ENCODE data around the gene ATCAY.

Gene ATCAY

GRCh38 chr19:3970808-3971598 is 90.5 kb downstream of the ATCAY start, which contains the start of gene DAPK3:
Gene DAPK3, minus strand, starts transcription at chr19:3971099. Its CDS starts 1,364 bp downstream, at chr19:3969735.
- DNase-seq = peak; percentile 98

DNA sequence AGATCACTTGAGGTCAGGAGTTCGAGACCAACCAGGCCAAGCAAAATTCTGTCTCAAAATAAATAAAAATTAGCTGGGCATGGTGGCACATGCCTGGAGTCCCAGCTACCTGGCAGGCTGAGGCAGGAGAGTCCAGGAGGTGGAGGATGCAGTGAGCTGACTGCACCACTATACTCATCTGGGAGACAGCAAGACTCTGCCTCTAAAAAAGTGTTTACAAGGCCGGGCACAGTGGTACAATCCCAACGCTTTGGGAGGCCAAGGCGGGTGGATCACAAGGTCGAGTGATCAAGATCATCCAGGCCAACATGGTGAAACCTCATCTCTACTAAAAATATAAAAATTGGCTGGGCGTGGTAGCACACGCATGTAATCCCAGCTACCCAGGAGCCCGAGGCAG is 94.7 kb downstream of the ATCAY start:
- DNase-seq = no peak

GRCh38 chr19:3975637-3976087 is 95.2 kb downstream of the ATCAY start:
- no peak for DNase-seq

- DNase-seq = no peak
These were observed 96.2 kb downstream of the ATCAY start for GRCh38 chr19:3976495-3977241.

Measured in fibroblast of skin of scalp (primary cell).